RWPE1 (cell line): ENCODE results near the gene CLEC20A.

Source experiments
- CTCF ChIA-PET: fragments of 350-600 bp; sonication (Branson Sonifier 250); formaldehyde crosslinking; extraction: SDS; loops from one replicate; lab custom pipeline; 2021; lab: Yijun Ruan, JAX
- POLR2A ChIA-PET: fragments of 400-600 bp; formaldehyde crosslinking; extraction: SDS; loops from one replicate; lab custom pipeline; 2020; ENCODE audit warnings: antibody characterized with exemption; ENCODE audit not compliant: low non-redundant PET; lab: Yijun Ruan, JAX
- DNase-seq: peaks from one replicate; pipeline ENCODE4 v3.0.0; 2012; ENCODE audit warnings: low spot score
- H3K27ac ChIP-seq: fragments of 450-650 bp; 2 replicates; pipeline ENCODE4 v1.5.1; 2017
- CTCF ChIP-seq: fragments of 450-650 bp; conservative IDR thresholded peaks from 2 replicates; pipeline ENCODE4 v1.5.1; 2017; ENCODE audit warnings: low read depth, mild to moderate bottlenecking

The CLEC20A gene

GRCh38 chr1:178472531-178472930 lies 24.2 kb downstream of the CLEC20A start:
- POLR2A ChIA-PET: no interaction called here
- no peak overlapping the region for H3K27ac ChIP-seq
- CTCF ChIA-PET: no interaction called here
- no peak for DNase-seq
- no peak for TF ChIP-seq CTCF

GRCh38 chr1:178470411-178470960 lies 26.3 kb downstream of the CLEC20A start:
- POLR2A ChIA-PET: no interaction called here
- CTCF ChIA-PET: interaction anchor here (0.7 to 0.9 kb wide), 2 partner anchors 26 to 159 kb away, joined by 3 read pairs; partner anchors contain the start of gene CLEC20A
- peak; percentile 62 for DNase-seq
- TF ChIP-seq CTCF: no peak
- no peak overlapping the region for H3K27ac ChIP-seq

GRCh38 chr1:178467837-178468236 lies 28.9 kb downstream of the CLEC20A start:
- DNase-seq: no peak
- no peak overlapping the region for H3K27ac ChIP-seq
- TF ChIP-seq CTCF: no peak
- POLR2A ChIA-PET: no interaction called here
- CTCF ChIA-PET: no interaction called here

GRCh38 chr1:178465011-178465410 lies 31.8 kb downstream of the CLEC20A start:
- H3K27ac ChIP-seq: no peak overlapping the region
- peak; percentile 13 for DNase-seq
- TF ChIP-seq CTCF: no peak
- ChIA-PET POLR2A (no interaction called here), CTCF (interaction anchor here (0.7 kb wide), 2 partner anchors 42 to 67 kb away, joined by 3 read pairs; no protein-coding TSS in a partner anchor)

GRCh38 chr1:178464566-178464965 lies 32.2 kb downstream of the CLEC20A start:
- POLR2A ChIA-PET: no interaction called here
- CTCF ChIA-PET: interaction anchor here (0.5 to 0.7 kb wide), 3 partner anchors 21 to 67 kb away, joined by 3 read pairs; no protein-coding TSS in a partner anchor
- no peak overlapping the region for H3K27ac ChIP-seq
- no peak for TF ChIP-seq CTCF
- no peak for DNase-seq

GRCh38 chr1:178464141-178464540 lies 32.6 kb downstream of the CLEC20A start:
- DNase-seq: no peak
- TF ChIP-seq CTCF: no peak
- ChIA-PET POLR2A (no interaction called here), CTCF (interaction anchor here (0.5 kb wide), 1 partner anchor 20 kb away, joined by 3 read pairs; no protein-coding TSS in a partner anchor)
- H3K27ac ChIP-seq: no peak overlapping the region
